Measurements from ENCODE around the gene THSD8. TPM values are rescaled to one million over a fixed set of nuclear protein-coding genes. Genes with fewer than 3 reads are reported as not detected.

THSD8 gene
- not detected in 2 replicates for total RNA-seq

DNA sequence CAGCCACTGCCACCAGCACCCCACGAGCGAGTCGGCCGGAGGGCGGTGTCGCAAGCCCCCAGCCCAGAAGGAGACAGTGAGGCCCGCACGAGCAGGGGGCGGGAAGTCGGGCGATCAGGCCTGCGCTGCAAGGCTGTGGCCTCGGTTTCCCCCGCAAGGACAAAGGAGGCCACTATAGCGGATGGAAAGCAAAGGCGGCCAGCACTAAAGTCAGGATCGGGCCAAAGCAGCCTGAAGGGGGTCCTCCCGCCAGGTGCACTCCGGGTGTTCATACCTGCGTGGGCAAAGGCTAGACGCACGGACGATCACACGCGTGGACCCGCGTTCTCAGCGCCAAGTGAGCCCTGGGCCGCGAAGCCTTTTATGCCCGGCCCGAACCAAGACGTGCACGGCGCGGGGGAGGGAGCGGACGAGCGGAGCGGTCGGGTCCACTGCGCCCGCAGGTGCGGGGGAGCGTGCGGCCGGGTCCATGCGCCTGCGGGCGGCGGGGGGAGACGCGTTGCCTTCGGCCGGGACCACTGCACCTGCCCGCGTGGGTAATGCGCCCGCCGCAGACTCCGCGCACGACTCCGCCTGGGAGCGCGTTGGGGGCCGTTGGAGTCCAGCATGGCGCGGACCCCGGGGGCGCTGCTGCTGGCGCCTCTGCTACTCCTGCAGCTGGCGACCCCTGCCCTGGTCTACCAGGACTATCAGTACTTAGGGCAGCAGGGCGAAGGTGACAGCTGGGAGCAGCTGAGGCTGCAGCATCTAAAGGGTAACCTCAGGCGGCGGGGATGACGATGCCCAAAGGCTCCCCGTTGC, at the start of gene THSD8, which contains the start of gene PRDX2:
TSS of gene THSD8 (plus strand) at position 604 of the 801 bp plus-strand sequence. CDS start at position 607, 3 bp downstream.
TSS of gene PRDX2 (minus strand) at position 335 of the 801 bp plus-strand sequence. CDS start 539 bp downstream, outside the sequence.

DNA sequence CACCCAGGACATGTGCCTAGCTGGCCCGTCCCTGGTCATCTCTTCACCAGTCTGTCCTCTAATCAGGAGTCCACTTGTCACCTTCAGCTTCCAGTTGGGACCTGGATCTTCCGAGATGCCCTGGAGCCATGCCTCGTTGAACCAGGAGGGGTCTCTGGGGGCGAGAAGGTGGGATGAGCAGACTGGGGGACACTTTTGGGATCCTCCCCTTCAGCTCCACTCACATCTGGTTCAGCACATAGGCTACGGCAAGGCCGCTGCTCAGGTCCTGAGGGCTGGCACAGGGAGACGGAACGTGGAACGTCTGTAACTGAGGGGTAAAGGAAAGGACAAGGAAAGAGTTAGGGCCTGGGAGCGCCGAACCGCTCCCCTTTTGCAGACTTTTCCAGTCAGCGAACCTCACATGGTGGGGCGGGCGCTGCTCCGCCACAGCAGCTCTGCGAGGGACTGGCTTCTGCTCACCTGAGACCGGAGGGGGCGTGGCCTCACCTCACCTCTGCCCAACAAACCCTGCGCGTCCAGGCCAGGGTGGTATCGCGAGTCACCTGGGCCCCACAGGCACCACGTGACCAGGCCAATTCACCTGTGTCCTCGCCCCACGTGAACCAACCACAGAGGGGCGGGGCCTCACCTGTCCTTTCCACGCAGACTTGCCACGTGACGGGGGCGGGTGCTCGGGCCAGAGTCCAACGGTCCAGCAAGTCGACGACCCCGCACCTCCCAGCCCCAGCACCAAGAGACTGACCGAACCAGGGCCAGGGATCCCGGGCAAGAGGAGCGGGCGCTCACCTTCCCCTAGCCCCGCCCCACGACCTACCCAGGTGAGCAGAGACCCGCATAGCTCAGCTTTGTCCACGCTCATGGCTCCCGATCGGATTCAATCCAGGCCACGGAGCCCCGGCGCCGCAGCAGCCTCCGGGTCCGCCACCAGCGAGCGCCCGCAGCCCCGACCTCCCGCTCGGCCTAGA, 27.0 kb upstream of the THSD8 start, which contains the start of gene HOOK2:
TSS of gene HOOK2 (minus strand) at position 965 of the 968 bp plus-strand sequence. CDS start at position 862, 103 bp downstream.

DNA sequence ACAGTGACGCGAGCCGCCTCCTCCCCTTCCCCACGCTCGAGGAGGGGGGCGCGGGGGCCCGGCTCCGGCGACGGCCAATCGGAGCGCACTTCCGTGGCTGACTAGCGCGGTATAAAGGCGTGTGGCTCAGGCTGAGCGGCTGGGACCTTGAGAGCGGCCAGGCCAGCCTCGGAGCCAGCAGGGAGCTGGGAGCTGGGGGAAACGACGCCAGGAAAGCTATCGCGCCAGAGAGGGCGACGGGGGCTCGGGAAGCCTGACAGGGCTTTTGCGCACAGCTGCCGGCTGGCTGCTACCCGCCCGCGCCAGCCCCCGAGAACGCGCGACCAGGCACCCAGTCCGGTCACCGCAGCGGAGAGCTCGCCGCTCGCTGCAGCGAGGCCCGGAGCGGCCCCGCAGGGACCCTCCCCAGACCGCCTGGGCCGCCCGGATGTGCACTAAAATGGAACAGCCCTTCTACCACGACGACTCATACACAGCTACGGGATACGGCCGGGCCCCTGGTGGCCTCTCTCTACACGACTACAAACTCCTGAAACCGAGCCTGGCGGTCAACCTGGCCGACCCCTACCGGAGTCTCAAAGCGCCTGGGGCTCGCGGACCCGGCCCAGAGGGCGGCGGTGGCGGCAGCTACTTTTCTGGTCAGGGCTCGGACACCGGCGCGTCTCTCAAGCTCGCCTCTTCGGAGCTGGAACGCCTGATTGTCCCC, 10.4 kb upstream of the THSD8 start, which contains the start of gene JUNB:
TSS of gene JUNB (plus strand) at position 142 of the 706 bp plus-strand sequence. CDS start at position 428, 286 bp downstream.

DNA sequence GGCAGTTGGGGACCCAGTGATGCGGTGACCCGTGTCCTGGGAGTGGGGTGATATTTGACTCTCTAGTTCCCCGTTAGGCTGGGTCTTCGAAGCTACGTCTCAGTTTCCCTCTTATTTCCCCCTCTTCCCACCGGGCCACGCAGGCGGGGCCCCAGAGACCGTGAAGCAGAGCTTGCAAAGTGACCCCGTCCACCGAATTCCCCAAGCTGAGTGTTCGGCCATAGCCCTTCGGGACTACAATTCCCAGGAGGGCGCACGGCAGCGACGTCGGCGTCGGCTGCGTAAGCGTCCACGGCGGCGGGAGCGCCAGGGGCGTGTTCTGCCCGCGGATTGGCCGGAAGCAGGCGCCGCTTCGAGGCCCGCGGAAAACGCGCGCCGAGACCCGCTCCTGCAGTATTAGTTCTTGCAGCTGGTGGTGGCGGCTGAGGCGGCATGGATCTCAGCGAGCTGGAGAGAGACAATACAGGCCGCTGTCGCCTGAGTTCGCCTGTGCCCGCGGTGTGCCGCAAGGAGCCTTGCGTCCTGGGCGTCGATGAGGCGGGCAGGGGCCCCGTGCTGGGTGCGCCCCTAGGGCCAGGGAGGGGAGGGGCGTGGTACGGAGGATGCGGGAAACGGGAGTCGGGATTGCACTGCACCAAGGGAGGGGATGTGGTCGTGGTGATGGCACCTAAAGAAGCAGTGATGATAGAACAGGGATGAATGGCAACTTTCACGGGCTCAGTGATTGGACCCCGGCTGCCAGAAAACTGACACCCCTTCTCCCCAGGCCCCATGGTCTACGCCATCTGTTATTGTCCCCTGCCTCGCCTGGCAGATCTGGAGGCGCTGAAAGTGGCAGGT, 4.6 kb downstream of the THSD8 start, which contains the start of gene RNASEH2A:
TSS of gene RNASEH2A (plus strand) at position 343 of the 840 bp plus-strand sequence. CDS start at position 433, 90 bp downstream.

DNA sequence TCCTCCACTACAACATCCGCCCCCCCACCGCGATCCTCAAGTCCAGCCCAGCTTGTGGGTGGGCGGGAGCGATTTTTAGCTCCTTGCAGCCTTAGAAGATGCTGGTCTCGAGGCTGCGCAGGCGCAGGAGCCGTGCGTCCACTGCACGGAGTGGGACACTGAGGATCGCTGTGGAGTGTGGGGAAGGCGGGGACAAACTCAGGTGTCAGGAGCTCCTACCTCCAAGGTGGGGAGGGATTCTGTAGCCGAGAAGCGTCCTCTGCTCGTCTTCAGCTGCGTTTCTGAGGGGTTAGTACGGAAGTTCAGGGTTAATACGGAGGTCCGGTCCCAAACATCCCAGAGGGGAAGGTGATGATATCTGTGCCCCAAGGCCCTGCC, 32.7 kb downstream of the THSD8 start, which contains the start of gene RTBDN:
TSS of gene RTBDN (minus strand) at position 14 of the 378 bp plus-strand sequence. CDS start 4,600 bp downstream, outside the sequence.

DNA sequence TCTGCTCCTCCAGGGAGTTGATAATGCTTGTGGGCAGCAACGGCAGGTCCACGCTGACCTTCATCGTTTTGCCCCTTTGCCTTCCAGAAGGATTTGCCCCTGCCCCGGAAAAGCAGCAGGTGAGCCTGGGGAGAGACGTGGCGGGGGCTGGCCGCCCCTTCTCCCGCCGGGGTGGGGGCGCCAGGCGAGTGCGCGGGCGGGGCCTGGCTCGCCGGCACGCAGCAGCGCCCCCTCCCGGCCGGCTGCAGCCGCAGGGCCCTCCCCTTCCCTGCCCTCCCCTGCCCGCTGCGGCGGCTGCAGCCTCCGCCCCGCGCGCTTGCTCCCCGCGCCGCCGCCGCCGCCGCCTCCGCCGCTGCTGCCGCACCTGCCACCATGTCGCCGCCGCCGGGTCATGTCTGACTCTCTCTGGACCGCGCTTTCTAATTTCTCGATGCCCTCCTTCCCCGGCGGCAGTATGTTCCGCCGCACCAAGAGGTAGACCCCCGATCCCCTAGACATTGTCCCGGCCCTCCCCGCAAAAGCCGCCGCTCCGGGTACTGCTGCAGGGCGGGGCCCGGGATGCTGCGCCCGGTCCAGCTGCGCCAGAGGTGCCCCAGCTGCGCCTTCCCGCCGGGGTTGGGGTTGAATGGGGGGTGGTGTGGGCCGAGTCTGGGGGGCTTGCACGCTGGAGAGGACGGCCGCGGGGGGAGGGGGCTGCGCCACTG, 36.5 kb downstream of the THSD8 start, which contains the start of gene MAST1:
TSS of gene MAST1 (plus strand) at position 334 of the 704 bp plus-strand sequence. CDS start at position 392, 58 bp downstream.

Other genes with a start within 250 kb of the THSD8 start
- 7.4 and 8.1 TPM in 2 replicates for gene ZNF490, start 191.3 kb upstream of the THSD8 start, total RNA-seq
- gene ZNF791, start 191.1 kb upstream of the THSD8 start, total RNA-seq = 13.8 and 14.4 TPM in 2 replicates
- 51.4 and 57.1 TPM in 2 replicates for gene MAN2B1, start 135.3 kb upstream of the THSD8 start, total RNA-seq
- 7.8 and 7.9 TPM in 2 replicates for gene WDR83, start 135.3 kb upstream of the THSD8 start, total RNA-seq
- 47.4 and 47.6 TPM in 2 replicates for gene DHPS, start 120.2 kb upstream of the THSD8 start, total RNA-seq
- not detected in 2 replicates for gene GNG14, start 114.1 kb upstream of the THSD8 start, total RNA-seq
- gene FBXW9, start 105.4 kb upstream of the THSD8 start, total RNA-seq = 3.5 and 6.4 TPM in 2 replicates
- gene TNPO2, start 78.1 kb upstream of the THSD8 start, total RNA-seq = 18.7 and 20.4 TPM in 2 replicates
- 170 and 174 TPM in 2 replicates for gene TRIR, start 67.4 kb upstream of the THSD8 start, total RNA-seq
- gene GET3, start 64.6 kb upstream of the THSD8 start, total RNA-seq = 77.6 and 85.5 TPM in 2 replicates
- not detected in 2 replicates for gene BEST2, start 50.3 kb upstream of the THSD8 start, total RNA-seq
- 9.7 and 10.6 TPM in 2 replicates for gene HOOK2, start 26.5 kb upstream of the THSD8 start, total RNA-seq
- gene JUNB, start 10.6 kb upstream of the THSD8 start, total RNA-seq = 149 and 187 TPM in 2 replicates
- 170 and 189 TPM in 2 replicates for gene PRDX2, start 269 bp upstream of the THSD8 start, total RNA-seq
- gene RNASEH2A, start 4.5 kb downstream of the THSD8 start, total RNA-seq = 8.3 and 10.6 TPM in 2 replicates
- not detected in 2 replicates for gene RTBDN, start 32.5 kb downstream of the THSD8 start, total RNA-seq
- gene MAST1, start 36.4 kb downstream of the THSD8 start, total RNA-seq = 0.76 and 1.2 TPM in 2 replicates
- gene DNASE2, start 79.4 kb downstream of the THSD8 start, total RNA-seq = 27.9 and 30.7 TPM in 2 replicates
- 0.09 TPM in 1 of 2 replicates, not detected in the other for gene KLF1, start 85.1 kb downstream of the THSD8 start, total RNA-seq
- 19.4 and 19.8 TPM in 2 replicates for gene GCDH, start 89.1 kb downstream of the THSD8 start, total RNA-seq
- gene SYCE2, start 117.2 kb downstream of the THSD8 start, total RNA-seq = 0.11 TPM in 1 of 2 replicates, not detected in the other
- gene FARSA, start 131.6 kb downstream of the THSD8 start, total RNA-seq = 28.2 and 41.6 TPM in 2 replicates
- 1,472 and 1,781 TPM in 2 replicates for gene CALR, start 136.5 kb downstream of the THSD8 start, total RNA-seq
- gene RAD23A, start 143.8 kb downstream of the THSD8 start, total RNA-seq = 50.2 and 60.8 TPM in 2 replicates
- 14.5 and 23.3 TPM in 2 replicates for gene GADD45GIP1, start 155.2 kb downstream of the THSD8 start, total RNA-seq
- 0.22 and 0.34 TPM in 2 replicates for gene DAND5, start 167.5 kb downstream of the THSD8 start, total RNA-seq
- gene NFIX, start 193.4 kb downstream of the THSD8 start, total RNA-seq = 10.7 and 21.7 TPM in 2 replicates